Panc1 (cell line): ENCODE data around the gene CIROP. TPM values are rescaled to one million over a fixed set of nuclear protein-coding genes. Genes with fewer than 3 reads are reported as not detected.

Source experiments
- ATAC-seq: fragments of 200-7000 bp; cut with Tn5 transposase; 2 replicates; pipeline ENCODE4 v1.9.1; 2020; ENCODE audit warnings: mild to moderate bottlenecking, moderate library complexity
- BruUV-seq: library from RNA; stranded (reverse); fragments of 400-500 nt; replicated peaks from 2 replicates; lab custom pipeline; 2021; lab: Mats Ljungman, UMichigan
- CTCF ChIA-PET: fragments of 300-600 bp; sonication (Branson Sonifier 250); formaldehyde crosslinking; loops from one replicate; lab custom pipeline; 2022; ENCODE audit warnings: antibody characterized with exemption; lab: Charles Lee
- POLR2A ChIA-PET: fragments of 300-600 bp; sonication (Branson Sonifier 250); formaldehyde crosslinking; loops from one replicate; lab custom pipeline; 2022; ENCODE audit warnings: antibody characterized with exemption; lab: Charles Lee
- DNase-seq: peaks from one replicate; pipeline ENCODE4 v3.0.0-alpha.2; 2010; ENCODE audit warnings: low read depth, low spot score
- H3K27ac ChIP-seq: 2 replicates; pipeline ENCODE4 v1.5.1; 2011; ENCODE audit warnings: mild to moderate bottlenecking, low read length, inconsistent platforms
- H3K27me3 ChIP-seq: fragments of 200-500 bp; sonication (Bioruptor generic); 2 replicates; pipeline ENCODE4 v1.6.0; 2014; ENCODE audit warnings: low read length, inconsistent platforms; ENCODE audit not compliant: control insufficient read depth, insufficient read depth
- H3K36me3 ChIP-seq: fragments of 200-500 bp; sonication (Bioruptor generic); 2 replicates; pipeline ENCODE4 v1.5.1; 2014; ENCODE audit warnings: inconsistent platforms, mild to moderate bottlenecking, low read length, moderate library complexity; ENCODE audit not compliant: control insufficient read depth, insufficient read depth
- H3K4me1 ChIP-seq: 2 replicates; pipeline ENCODE4 v1.5.1; 2011; ENCODE audit warnings: inconsistent platforms, mild to moderate bottlenecking, low read length, moderate library complexity; ENCODE audit not compliant: control insufficient read depth, insufficient read depth
- H3K4me3 ChIP-seq, 2 experiments: 2 replicates each; pipeline ENCODE4 v1.5.1; 2011 to 2012; ENCODE audit warnings: low read depth in 2 of 2, low read length in 2 of 2, mild to moderate bottlenecking in 2 of 2, inconsistent platforms in 1 of 2, moderate library complexity in 1 of 2
- H3K9me3 ChIP-seq: fragments of 200-500 bp; sonication (Bioruptor generic); 2 replicates; pipeline ENCODE4 v1.5.1; 2014; ENCODE audit warnings: low read depth, mild to moderate bottlenecking, inconsistent platforms, low read length, moderate library complexity; ENCODE audit not compliant: control insufficient read depth, insufficient read depth
- POLR2AphosphoS5 ChIP-seq: IDR thresholded peaks from 2 replicates; pipeline ENCODE4 v1.6.1; 2012; ENCODE audit warnings: mild to moderate bottlenecking, low read depth, low read length, moderate library complexity
- SIN3A ChIP-seq: IDR thresholded peaks from 2 replicates; pipeline ENCODE4 v1.6.1; 2012; ENCODE audit warnings: low read depth, mild to moderate bottlenecking, low read length, moderate library complexity, borderline replicate concordance; ENCODE audit not compliant: insufficient read depth
- TCF7L2 ChIP-seq: IDR thresholded peaks from 2 replicates; pipeline ENCODE4 v1.6.1; 2011; ENCODE audit warnings: mild to moderate bottlenecking, low read depth, low read length, inconsistent platforms
- in situ Hi-C: cut with HindIII; loops from 2 replicates; pipeline ENCODE4 v1.10.0; 2016; ENCODE audit warnings: low sequenced_read_pairs, low pct_unique_long_range_greater_than_20kb
- intact Hi-C: fragments of 100-400 bp; cut with micrococcal nuclease; formaldehyde crosslinking; loops from one replicate; pipeline ENCODE4 v1.10.0; 2022; ENCODE audit not compliant: unreplicated experiment
- total RNA-seq: library from RNA; stranded (reverse); gene quantifications from one replicate; pipeline ENCODE4 v1.2.1, GENCODE V29; 2021; ENCODE audit not compliant: unreplicated experiment
- TF ChIP-seq, protein P1 (sequence below), 2 experiments: IDR thresholded peaks; 2 replicates each; pipeline ENCODE4 v1.6.1; 2011 to 2012; ENCODE audit warnings: low read depth in 2 of 2, control low read depth in 1 of 2, low read length in 1 of 2, mild to moderate bottlenecking in 1 of 2, moderate library complexity in 1 of 2; ENCODE audit not compliant: insufficient read depth in 1 of 2
- TF ChIP-seq, protein P2 (sequence below): fragments of 450-650 bp; IDR thresholded peaks from 2 replicates; pipeline ENCODE4 v1.5.1; 2017; ENCODE audit warnings: mild to moderate bottlenecking

Gene CIROP
- total RNA-seq, 1 experiment from 2014 or later: not detected

DNA sequence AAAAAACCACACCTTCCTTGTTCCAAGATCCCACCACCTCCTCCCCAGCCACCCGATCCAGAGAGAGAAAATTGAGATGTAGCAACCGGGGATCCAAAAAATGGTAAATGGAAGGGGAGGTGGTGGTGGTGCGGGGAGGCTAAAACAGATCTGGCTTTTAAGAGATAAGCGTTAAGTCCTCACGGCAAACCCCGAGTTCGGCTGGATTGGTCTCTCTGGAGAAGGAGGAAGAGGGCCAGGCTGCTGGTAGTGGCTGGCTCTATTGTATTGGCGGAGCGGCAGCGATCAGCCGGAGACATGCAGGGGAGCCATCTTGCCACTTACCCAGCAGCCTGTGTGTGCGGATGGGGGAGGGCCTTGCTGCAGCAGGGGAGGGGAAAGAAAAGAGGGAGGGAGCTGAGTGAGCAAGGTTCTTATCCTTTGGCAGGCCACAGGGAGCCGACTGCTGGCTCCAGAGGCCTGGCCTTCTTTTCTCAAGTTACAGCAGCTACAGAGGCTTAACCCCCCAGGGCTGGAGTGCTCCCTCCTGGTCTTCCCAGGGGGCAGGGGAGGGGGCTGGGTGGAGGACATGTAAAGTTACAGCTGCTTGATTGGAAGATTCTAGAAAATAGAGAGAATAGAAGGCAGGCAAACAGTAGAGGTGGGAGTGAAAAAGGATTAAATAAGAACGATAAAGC, 33.4 kb downstream of the CIROP start:
- ATAC-seq (peak; percentile 94), DNase-seq (no peak)
- Histone ChIP-seq H3K4me3 (peak overlapping the region; percentile 92 to 95), H3K27me3 (no peaks in the 10 kb centered on the region), H3K27ac (peak overlapping the region; percentile 96), H3K9me3 (no peaks in the 10 kb centered on the region), H3K36me3 (peaks cover 22% of the 10 kb centered on the region), H3K4me1 (peaks cover 16% of the 10 kb centered on the region)
- in situ Hi-C loops (no loop called here), intact Hi-C loops (no loop called here)
- TF ChIP-seq POLR2AphosphoS5 (peak; percentile 93), SIN3A (no peak)
- TF ChIP-seq, protein P1, sequence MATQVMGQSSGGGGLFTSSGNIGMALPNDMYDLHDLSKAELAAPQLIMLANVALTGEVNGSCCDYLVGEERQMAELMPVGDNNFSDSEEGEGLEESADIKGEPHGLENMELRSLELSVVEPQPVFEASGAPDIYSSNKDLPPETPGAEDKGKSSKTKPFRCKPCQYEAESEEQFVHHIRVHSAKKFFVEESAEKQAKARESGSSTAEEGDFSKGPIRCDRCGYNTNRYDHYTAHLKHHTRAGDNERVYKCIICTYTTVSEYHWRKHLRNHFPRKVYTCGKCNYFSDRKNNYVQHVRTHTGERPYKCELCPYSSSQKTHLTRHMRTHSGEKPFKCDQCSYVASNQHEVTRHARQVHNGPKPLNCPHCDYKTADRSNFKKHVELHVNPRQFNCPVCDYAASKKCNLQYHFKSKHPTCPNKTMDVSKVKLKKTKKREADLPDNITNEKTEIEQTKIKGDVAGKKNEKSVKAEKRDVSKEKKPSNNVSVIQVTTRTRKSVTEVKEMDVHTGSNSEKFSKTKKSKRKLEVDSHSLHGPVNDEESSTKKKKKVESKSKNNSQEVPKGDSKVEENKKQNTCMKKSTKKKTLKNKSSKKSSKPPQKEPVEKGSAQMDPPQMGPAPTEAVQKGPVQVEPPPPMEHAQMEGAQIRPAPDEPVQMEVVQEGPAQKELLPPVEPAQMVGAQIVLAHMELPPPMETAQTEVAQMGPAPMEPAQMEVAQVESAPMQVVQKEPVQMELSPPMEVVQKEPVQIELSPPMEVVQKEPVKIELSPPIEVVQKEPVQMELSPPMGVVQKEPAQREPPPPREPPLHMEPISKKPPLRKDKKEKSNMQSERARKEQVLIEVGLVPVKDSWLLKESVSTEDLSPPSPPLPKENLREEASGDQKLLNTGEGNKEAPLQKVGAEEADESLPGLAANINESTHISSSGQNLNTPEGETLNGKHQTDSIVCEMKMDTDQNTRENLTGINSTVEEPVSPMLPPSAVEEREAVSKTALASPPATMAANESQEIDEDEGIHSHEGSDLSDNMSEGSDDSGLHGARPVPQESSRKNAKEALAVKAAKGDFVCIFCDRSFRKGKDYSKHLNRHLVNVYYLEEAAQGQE (IDR thresholded peaks at IDR 0.05; ENCODE audit: insufficient read depth in 1 of 2, low read depth in 2 of 2, low read length in 1 of 2): no peak
- CTCF ChIA-PET: interaction anchor here (0.6 to 0.7 kb wide), 2 partner anchors 23 to 217 kb away, joined by 4 to 9 read pairs; no protein-coding TSS in a partner anchor
- POLR2A ChIA-PET: no interaction called here
- BruUV-seq: no TSS peak

DNA sequence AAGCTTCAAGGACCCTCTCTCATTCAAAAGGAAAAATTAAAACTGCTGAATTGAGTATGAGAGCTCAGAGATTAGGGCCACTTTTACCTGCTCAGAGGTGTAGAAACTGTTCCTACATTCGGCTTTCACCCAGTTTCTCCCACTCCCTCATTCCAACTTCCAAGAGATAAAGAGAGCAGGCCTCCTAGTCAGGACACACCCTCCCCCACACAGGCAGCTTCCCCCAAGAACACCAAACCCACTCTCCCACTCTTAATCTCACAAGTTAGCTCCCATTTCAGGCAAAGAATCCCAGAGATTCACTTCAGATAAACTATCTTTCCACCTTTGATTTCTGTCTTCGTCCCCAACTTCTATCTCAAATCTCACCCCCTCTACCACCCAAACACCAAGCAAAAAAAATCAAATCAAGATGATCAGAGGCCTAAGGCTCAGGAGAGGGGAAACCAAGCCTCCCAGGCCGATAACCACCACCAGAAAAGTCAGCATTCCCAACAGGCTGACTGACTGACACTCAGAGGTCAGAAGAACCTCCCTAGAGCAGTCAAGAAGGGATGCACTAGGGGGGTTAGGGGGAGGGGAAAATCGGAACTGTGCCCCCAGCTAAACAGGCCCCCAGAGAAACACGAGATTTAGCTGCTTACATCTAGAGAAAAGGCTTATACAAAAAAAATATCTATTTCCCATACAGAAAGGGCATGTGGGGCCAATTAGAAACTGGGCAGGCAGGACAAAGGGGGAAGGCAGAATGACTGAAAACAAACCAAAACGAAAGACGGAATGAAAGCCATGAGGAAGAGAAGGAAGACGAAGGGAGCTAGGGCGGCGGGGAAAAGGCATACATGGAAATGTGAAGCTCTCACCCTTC, 34.3 kb downstream of the CIROP start:
- CTCF ChIA-PET: interaction anchor here (0.6 to 0.7 kb wide), 2 partner anchors 10 to 12 kb away, joined by 3 to 5 read pairs; no protein-coding TSS in a partner anchor
- Histone ChIP-seq H3K4me1 (peaks cover 16% of the 10 kb centered on the region), H3K36me3 (peaks cover 20% of the 10 kb centered on the region), H3K27me3 (no peaks in the 10 kb centered on the region), H3K9me3 (no peaks in the 10 kb centered on the region), H3K4me3 (peak overlapping the region; percentile 92 to 95), H3K27ac (peak overlapping the region; percentile 96)
- DNase-seq (no peak), ATAC-seq (no peak)
- intact Hi-C loops: no loop called here
- POLR2A ChIA-PET: interaction anchor here (0.5 kb wide), 1 partner anchor 136 kb away, joined by 4 read pairs; no protein-coding TSS in a partner anchor
- no TSS peak for BruUV-seq
- in situ Hi-C loops: no loop called here
- TF ChIP-seq POLR2AphosphoS5 (no peak), SIN3A (no peak), TCF7L2 (no peak)
- TF ChIP-seq, protein P2, sequence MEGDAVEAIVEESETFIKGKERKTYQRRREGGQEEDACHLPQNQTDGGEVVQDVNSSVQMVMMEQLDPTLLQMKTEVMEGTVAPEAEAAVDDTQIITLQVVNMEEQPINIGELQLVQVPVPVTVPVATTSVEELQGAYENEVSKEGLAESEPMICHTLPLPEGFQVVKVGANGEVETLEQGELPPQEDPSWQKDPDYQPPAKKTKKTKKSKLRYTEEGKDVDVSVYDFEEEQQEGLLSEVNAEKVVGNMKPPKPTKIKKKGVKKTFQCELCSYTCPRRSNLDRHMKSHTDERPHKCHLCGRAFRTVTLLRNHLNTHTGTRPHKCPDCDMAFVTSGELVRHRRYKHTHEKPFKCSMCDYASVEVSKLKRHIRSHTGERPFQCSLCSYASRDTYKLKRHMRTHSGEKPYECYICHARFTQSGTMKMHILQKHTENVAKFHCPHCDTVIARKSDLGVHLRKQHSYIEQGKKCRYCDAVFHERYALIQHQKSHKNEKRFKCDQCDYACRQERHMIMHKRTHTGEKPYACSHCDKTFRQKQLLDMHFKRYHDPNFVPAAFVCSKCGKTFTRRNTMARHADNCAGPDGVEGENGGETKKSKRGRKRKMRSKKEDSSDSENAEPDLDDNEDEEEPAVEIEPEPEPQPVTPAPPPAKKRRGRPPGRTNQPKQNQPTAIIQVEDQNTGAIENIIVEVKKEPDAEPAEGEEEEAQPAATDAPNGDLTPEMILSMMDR: no peak
- TF ChIP-seq, protein P1 (IDR thresholded peaks at IDR 0.05; ENCODE audit: insufficient read depth in 1 of 2, low read depth in 2 of 2, low read length in 1 of 2): no peak
